Measurements from ENCODE around the gene COMMD10. TPM values are rescaled to one million over a fixed set of nuclear protein-coding genes. Genes with fewer than 3 reads are reported as not detected.

Gene COMMD10
- total RNA-seq, 2 experiments from 2014 or later = 30.0 to 30.9 TPM

GRCh38 chr5:116275282-116275681, 190.5 kb downstream of the COMMD10 start:
- Mint-ChIP-seq H3K9me3 (peaks cover 25% of the 10 kb centered on the region), H3K4me3 (no peak overlapping the region), H3K4me1 (ENCODE audit: low read depth) (peaks cover 7% of the 10 kb centered on the region), H3K27me3 (ENCODE audit: low read depth) (no peaks in the 10 kb centered on the region), H3K27ac (no peak overlapping the region), H3K36me3 (ENCODE audit: low read depth) (peaks cover 48% of the 10 kb centered on the region)
- CTCF ChIA-PET = no interaction called here
- DNase-seq = no peak
- intact Hi-C loops (cut with micrococcal nuclease) = no loop called here

- Mint-ChIP-seq H3K4me3 (no peak overlapping the region), H3K27ac (no peak overlapping the region), H3K9me3 (peaks cover 25% of the 10 kb centered on the region), H3K36me3 (ENCODE audit: low read depth) (peaks cover 46% of the 10 kb centered on the region), H3K4me1 (ENCODE audit: low read depth) (peaks cover 14% of the 10 kb centered on the region), H3K27me3 (ENCODE audit: low read depth) (no peaks in the 10 kb centered on the region)
- CTCF ChIA-PET = no interaction called here
- DNase-seq = no peak
- intact Hi-C loops (cut with micrococcal nuclease) = no loop called here
Observed at GRCh38 chr5:116276952-116277351, 192.1 kb downstream of the COMMD10 start.

GRCh38 chr5:116280149-116280803, 195.5 kb downstream of the COMMD10 start:
- Mint-ChIP-seq H3K4me1 (ENCODE audit: low read depth) (peaks cover 14% of the 10 kb centered on the region), H3K4me3 (no peak overlapping the region), H3K9me3 (peaks cover 23% of the 10 kb centered on the region), H3K36me3 (ENCODE audit: low read depth) (peaks cover 40% of the 10 kb centered on the region), H3K27ac (no peak overlapping the region), H3K27me3 (ENCODE audit: low read depth) (no peaks in the 10 kb centered on the region)
- intact Hi-C loops (cut with micrococcal nuclease) = no loop called here
- CTCF ChIA-PET = no interaction called here
- DNase-seq = no peak

GRCh38 chr5:116281309-116281708, 196.5 kb downstream of the COMMD10 start:
- Mint-ChIP-seq H3K4me3 (no peak overlapping the region), H3K27me3 (ENCODE audit: low read depth) (no peaks in the 10 kb centered on the region), H3K36me3 (ENCODE audit: low read depth) (peaks cover 43% of the 10 kb centered on the region), H3K9me3 (peaks cover 23% of the 10 kb centered on the region), H3K27ac (no peak overlapping the region), H3K4me1 (ENCODE audit: low read depth) (peaks cover 14% of the 10 kb centered on the region)
- DNase-seq = no peak
- intact Hi-C loops (cut with micrococcal nuclease) = no loop called here
- CTCF ChIA-PET = no interaction called here

- Mint-ChIP-seq H3K27me3 (ENCODE audit: low read depth) (no peaks in the 10 kb centered on the region), H3K4me3 (no peak overlapping the region), H3K27ac (no peak overlapping the region), H3K9me3 (peaks cover 25% of the 10 kb centered on the region), H3K4me1 (ENCODE audit: low read depth) (no peaks in the 10 kb centered on the region), H3K36me3 (ENCODE audit: low read depth) (peaks cover 58% of the 10 kb centered on the region)
- no peak for DNase-seq
- CTCF ChIA-PET = no interaction called here
- intact Hi-C loops (cut with micrococcal nuclease) = no loop called here
Observed at GRCh38 chr5:116288524-116288923, 203.7 kb downstream of the COMMD10 start.

- no peak overlapping the region for H3K27ac Mint-ChIP-seq
- peaks cover 60% of the 10 kb centered on the region for H3K36me3 Mint-ChIP-seq (ENCODE audit: low read depth)
- no peaks in the 10 kb centered on the region for H3K27me3 Mint-ChIP-seq (ENCODE audit: low read depth)
- no peaks in the 10 kb centered on the region for H3K4me1 Mint-ChIP-seq (ENCODE audit: low read depth)
- peaks cover 25% of the 10 kb centered on the region for H3K9me3 Mint-ChIP-seq
- no peak for DNase-seq
- CTCF ChIA-PET = no interaction called here
- intact Hi-C loops (cut with micrococcal nuclease) = no loop called here
- no peak overlapping the region for H3K4me3 Mint-ChIP-seq
Observed at GRCh38 chr5:116289276-116289675, 204.5 kb downstream of the COMMD10 start.

- Mint-ChIP-seq H3K27ac (no peak overlapping the region), H3K9me3 (peaks cover 21% of the 10 kb centered on the region), H3K4me1 (ENCODE audit: low read depth) (no peaks in the 10 kb centered on the region), H3K4me3 (no peak overlapping the region), H3K36me3 (ENCODE audit: low read depth) (peaks cover 58% of the 10 kb centered on the region), H3K27me3 (ENCODE audit: low read depth) (no peaks in the 10 kb centered on the region)
- no peak for DNase-seq
- intact Hi-C loops (cut with micrococcal nuclease) = no loop called here
- CTCF ChIA-PET = no interaction called here
Observed at GRCh38 chr5:116291271-116291670, 206.4 kb downstream of the COMMD10 start.

GRCh38 chr5:116292321-116292720, 207.5 kb downstream of the COMMD10 start:
- H3K36me3 Mint-ChIP-seq (ENCODE audit: low read depth) = peaks cover 58% of the 10 kb centered on the region
- intact Hi-C loops (cut with micrococcal nuclease) = no loop called here
- H3K27ac Mint-ChIP-seq = no peak overlapping the region
- H3K4me3 Mint-ChIP-seq = no peak overlapping the region
- H3K27me3 Mint-ChIP-seq (ENCODE audit: low read depth) = no peaks in the 10 kb centered on the region
- CTCF ChIA-PET = no interaction called here
- H3K4me1 Mint-ChIP-seq (ENCODE audit: low read depth) = no peaks in the 10 kb centered on the region
- peaks cover 21% of the 10 kb centered on the region for H3K9me3 Mint-ChIP-seq
- DNase-seq = no peak

- CTCF ChIA-PET = no interaction called here
- intact Hi-C loops (cut with micrococcal nuclease) = no loop called here
- H3K4me1 Mint-ChIP-seq (ENCODE audit: low read depth) = no peaks in the 10 kb centered on the region
- DNase-seq = no peak
- H3K9me3 Mint-ChIP-seq = peaks cover 11% of the 10 kb centered on the region
- no peak overlapping the region for H3K27ac Mint-ChIP-seq
- no peaks in the 10 kb centered on the region for H3K27me3 Mint-ChIP-seq (ENCODE audit: low read depth)
- H3K36me3 Mint-ChIP-seq (ENCODE audit: low read depth) = peaks cover 62% of the 10 kb centered on the region
- H3K4me3 Mint-ChIP-seq = no peak overlapping the region
Observed at GRCh38 chr5:116296335-116297072, 211.7 kb downstream of the COMMD10 start.

GRCh38 chr5:116297296-116297814, 212.5 kb downstream of the COMMD10 start:
- CTCF ChIA-PET = no interaction called here

GRCh38 chr5:116299746-116300640, 215.2 kb downstream of the COMMD10 start:
- no peak overlapping the region for H3K27ac Mint-ChIP-seq
- H3K4me3 Mint-ChIP-seq = no peak overlapping the region
- no peaks in the 10 kb centered on the region for H3K4me1 Mint-ChIP-seq (ENCODE audit: low read depth)
- H3K27me3 Mint-ChIP-seq (ENCODE audit: low read depth) = no peaks in the 10 kb centered on the region
- DNase-seq = no peak
- H3K9me3 Mint-ChIP-seq = peaks cover 24% of the 10 kb centered on the region
- peaks cover 76% of the 10 kb centered on the region for H3K36me3 Mint-ChIP-seq (ENCODE audit: low read depth)
- intact Hi-C loops (cut with micrococcal nuclease) = no loop called here
- CTCF ChIA-PET = no interaction called here

More at GRCh38 chr5:116297296-116297814, 212.5 kb downstream of the COMMD10 start:
- no peak for DNase-seq
- intact Hi-C loops (cut with micrococcal nuclease) = no loop called here
- Mint-ChIP-seq H3K36me3 (ENCODE audit: low read depth) (peaks cover 64% of the 10 kb centered on the region), H3K4me3 (no peak overlapping the region), H3K27me3 (ENCODE audit: low read depth) (no peaks in the 10 kb centered on the region), H3K9me3 (peaks cover 13% of the 10 kb centered on the region), H3K27ac (no peak overlapping the region), H3K4me1 (ENCODE audit: low read depth) (no peaks in the 10 kb centered on the region)

GRCh38 chr5:116301110-116301509, 216.3 kb downstream of the COMMD10 start:
- CTCF ChIA-PET = no interaction called here
- H3K4me3 Mint-ChIP-seq = no peak overlapping the region
- H3K36me3 Mint-ChIP-seq (ENCODE audit: low read depth) = peaks cover 82% of the 10 kb centered on the region
- no peak for DNase-seq
- H3K27ac Mint-ChIP-seq = no peak overlapping the region
- H3K4me1 Mint-ChIP-seq (ENCODE audit: low read depth) = no peaks in the 10 kb centered on the region
- H3K27me3 Mint-ChIP-seq (ENCODE audit: low read depth) = no peaks in the 10 kb centered on the region
- peaks cover 32% of the 10 kb centered on the region for H3K9me3 Mint-ChIP-seq
- intact Hi-C loops (cut with micrococcal nuclease) = no loop called here
